ENCODE data around the gene TOX3. TPM values are rescaled to one million over a fixed set of nuclear protein-coding genes. Genes with fewer than 3 reads are reported as not detected.

Gene TOX3
- total and polyA plus RNA-seq, 2 of the 13 experiments (the other 11 are each of a cell fraction or from before 2014, with no cell fraction given) = 14.5 to 98.6 TPM

DNA sequence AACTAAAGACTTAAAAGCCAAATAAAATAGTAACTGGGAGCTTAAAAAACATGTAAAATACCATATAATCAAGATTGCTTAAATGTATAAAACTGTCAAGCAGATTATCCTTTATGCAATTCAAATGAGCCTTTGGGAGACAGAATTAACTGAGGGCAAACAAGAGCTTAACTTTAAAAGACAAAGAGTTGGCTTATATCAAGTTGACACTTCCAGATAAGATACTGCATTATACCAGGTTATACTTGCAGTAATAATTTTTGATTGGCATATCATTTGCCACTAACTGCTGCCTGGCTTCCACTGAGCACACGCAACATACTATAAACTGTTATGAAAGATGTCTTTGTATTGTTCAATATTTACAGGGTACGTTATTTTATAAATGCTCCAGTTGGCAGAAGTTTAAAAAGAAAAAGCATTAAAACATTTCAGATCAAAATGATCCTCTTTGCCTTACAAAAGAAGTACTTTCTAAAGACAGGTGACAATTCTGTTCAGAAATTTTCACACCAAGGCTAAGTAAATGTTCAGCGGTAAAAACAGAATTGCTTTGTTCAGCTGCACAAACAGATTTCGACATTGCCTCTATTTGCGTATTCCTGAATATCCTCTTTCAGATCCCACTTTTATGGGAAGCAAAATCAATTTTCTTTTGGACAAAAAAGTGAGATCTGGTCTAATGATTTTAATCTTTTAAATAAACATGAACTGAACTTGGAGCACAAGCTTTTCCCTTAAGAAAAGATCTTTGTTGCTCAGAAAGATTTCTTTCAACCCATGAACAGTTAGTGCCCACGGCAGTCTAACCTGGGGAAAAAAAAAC lies 50.7 kb downstream of the TOX3 start (continued):
- TF ChIP-seq, protein P1, sequence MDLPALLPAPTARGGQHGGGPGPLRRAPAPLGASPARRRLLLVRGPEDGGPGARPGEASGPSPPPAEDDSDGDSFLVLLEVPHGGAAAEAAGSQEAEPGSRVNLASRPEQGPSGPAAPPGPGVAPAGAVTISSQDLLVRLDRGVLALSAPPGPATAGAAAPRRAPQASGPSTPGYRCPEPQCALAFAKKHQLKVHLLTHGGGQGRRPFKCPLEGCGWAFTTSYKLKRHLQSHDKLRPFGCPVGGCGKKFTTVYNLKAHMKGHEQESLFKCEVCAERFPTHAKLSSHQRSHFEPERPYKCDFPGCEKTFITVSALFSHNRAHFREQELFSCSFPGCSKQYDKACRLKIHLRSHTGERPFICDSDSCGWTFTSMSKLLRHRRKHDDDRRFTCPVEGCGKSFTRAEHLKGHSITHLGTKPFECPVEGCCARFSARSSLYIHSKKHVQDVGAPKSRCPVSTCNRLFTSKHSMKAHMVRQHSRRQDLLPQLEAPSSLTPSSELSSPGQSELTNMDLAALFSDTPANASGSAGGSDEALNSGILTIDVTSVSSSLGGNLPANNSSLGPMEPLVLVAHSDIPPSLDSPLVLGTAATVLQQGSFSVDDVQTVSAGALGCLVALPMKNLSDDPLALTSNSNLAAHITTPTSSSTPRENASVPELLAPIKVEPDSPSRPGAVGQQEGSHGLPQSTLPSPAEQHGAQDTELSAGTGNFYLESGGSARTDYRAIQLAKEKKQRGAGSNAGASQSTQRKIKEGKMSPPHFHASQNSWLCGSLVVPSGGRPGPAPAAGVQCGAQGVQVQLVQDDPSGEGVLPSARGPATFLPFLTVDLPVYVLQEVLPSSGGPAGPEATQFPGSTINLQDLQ (CRISPR knock-in tag; IDR thresholded peaks at IDR 0.05) = no peak
- no peak for TF ChIP-seq ZNF333 (CRISPR knock-in tag; IDR thresholded peaks at IDR 0.05; ENCODE audit: borderline replicate concordance)
- TF ChIP-seq, protein P2, sequence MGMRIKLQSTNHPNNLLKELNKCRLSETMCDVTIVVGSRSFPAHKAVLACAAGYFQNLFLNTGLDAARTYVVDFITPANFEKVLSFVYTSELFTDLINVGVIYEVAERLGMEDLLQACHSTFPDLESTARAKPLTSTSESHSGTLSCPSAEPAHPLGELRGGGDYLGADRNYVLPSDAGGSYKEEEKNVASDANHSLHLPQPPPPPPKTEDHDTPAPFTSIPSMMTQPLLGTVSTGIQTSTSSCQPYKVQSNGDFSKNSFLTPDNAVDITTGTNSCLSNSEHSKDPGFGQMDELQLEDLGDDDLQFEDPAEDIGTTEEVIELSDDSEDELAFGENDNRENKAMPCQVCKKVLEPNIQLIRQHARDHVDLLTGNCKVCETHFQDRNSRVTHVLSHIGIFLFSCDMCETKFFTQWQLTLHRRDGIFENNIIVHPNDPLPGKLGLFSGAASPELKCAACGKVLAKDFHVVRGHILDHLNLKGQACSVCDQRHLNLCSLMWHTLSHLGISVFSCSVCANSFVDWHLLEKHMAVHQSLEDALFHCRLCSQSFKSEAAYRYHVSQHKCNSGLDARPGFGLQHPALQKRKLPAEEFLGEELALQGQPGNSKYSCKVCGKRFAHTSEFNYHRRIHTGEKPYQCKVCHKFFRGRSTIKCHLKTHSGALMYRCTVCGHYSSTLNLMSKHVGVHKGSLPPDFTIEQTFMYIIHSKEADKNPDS (CRISPR knock-in tag; IDR thresholded peaks at IDR 0.05) = peak; percentile 92; the same call in 1 of the 2 replicates
- peak; percentile 87 for TF ChIP-seq SIX4 (CRISPR knock-in tag; IDR thresholded peaks at IDR 0.05)
- peak; percentile 94 for TF ChIP-seq KDM6A (CRISPR knock-in tag; IDR thresholded peaks at IDR 0.05; ENCODE audit: low read depth)
- no peak for TF ChIP-seq ZNF136 (CRISPR knock-in tag; IDR thresholded peaks at IDR 0.05; ENCODE audit: low read depth)
- TF ChIP-seq, protein P3, sequence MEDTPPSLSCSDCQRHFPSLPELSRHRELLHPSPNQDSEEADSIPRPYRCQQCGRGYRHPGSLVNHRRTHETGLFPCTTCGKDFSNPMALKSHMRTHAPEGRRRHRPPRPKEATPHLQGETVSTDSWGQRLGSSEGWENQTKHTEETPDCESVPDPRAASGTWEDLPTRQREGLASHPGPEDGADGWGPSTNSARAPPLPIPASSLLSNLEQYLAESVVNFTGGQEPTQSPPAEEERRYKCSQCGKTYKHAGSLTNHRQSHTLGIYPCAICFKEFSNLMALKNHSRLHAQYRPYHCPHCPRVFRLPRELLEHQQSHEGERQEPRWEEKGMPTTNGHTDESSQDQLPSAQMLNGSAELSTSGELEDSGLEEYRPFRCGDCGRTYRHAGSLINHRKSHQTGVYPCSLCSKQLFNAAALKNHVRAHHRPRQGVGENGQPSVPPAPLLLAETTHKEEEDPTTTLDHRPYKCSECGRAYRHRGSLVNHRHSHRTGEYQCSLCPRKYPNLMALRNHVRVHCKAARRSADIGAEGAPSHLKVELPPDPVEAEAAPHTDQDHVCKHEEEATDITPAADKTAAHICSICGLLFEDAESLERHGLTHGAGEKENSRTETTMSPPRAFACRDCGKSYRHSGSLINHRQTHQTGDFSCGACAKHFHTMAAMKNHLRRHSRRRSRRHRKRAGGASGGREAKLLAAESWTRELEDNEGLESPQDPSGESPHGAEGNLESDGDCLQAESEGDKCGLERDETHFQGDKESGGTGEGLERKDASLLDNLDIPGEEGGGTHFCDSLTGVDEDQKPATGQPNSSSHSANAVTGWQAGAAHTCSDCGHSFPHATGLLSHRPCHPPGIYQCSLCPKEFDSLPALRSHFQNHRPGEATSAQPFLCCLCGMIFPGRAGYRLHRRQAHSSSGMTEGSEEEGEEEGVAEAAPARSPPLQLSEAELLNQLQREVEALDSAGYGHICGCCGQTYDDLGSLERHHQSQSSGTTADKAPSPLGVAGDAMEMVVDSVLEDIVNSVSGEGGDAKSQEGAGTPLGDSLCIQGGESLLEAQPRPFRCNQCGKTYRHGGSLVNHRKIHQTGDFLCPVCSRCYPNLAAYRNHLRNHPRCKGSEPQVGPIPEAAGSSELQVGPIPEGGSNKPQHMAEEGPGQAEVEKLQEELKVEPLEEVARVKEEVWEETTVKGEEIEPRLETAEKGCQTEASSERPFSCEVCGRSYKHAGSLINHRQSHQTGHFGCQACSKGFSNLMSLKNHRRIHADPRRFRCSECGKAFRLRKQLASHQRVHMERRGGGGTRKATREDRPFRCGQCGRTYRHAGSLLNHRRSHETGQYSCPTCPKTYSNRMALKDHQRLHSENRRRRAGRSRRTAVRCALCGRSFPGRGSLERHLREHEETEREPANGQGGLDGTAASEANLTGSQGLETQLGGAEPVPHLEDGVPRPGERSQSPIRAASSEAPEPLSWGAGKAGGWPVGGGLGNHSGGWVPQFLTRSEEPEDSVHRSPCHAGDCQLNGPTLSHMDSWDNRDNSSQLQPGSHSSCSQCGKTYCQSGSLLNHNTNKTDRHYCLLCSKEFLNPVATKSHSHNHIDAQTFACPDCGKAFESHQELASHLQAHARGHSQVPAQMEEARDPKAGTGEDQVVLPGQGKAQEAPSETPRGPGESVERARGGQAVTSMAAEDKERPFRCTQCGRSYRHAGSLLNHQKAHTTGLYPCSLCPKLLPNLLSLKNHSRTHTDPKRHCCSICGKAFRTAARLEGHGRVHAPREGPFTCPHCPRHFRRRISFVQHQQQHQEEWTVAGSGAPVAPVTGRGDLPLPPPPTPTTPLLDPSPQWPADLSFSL (CRISPR knock-in tag; IDR thresholded peaks at IDR 0.05) = no peak
- TF ChIP-seq THAP11 (CRISPR knock-in tag; IDR thresholded peaks at IDR 0.05) = peak; percentile 84
- no peak for TF ChIP-seq ZNF451 (CRISPR knock-in tag; IDR thresholded peaks at IDR 0.05)
- TF ChIP-seq, protein P4, sequence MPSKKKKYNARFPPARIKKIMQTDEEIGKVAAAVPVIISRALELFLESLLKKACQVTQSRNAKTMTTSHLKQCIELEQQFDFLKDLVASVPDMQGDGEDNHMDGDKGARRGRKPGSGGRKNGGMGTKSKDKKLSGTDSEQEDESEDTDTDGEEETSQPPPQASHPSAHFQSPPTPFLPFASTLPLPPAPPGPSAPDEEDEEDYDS (CRISPR knock-in tag; IDR thresholded peaks at IDR 0.05) = peak; percentile 72
- TF ChIP-seq, protein P5, sequence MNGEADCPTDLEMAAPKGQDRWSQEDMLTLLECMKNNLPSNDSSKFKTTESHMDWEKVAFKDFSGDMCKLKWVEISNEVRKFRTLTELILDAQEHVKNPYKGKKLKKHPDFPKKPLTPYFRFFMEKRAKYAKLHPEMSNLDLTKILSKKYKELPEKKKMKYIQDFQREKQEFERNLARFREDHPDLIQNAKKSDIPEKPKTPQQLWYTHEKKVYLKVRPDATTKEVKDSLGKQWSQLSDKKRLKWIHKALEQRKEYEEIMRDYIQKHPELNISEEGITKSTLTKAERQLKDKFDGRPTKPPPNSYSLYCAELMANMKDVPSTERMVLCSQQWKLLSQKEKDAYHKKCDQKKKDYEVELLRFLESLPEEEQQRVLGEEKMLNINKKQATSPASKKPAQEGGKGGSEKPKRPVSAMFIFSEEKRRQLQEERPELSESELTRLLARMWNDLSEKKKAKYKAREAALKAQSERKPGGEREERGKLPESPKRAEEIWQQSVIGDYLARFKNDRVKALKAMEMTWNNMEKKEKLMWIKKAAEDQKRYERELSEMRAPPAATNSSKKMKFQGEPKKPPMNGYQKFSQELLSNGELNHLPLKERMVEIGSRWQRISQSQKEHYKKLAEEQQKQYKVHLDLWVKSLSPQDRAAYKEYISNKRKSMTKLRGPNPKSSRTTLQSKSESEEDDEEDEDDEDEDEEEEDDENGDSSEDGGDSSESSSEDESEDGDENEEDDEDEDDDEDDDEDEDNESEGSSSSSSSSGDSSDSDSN (CRISPR knock-in tag; IDR thresholded peaks at IDR 0.05) = no peak
- no peak for TF ChIP-seq ZNF225 (CRISPR knock-in tag; IDR thresholded peaks at IDR 0.05)
- no peak for TF ChIP-seq ZNF563 (CRISPR knock-in tag; IDR thresholded peaks at IDR 0.05)
